UCSD-AML1 (cell line): ENCODE measurements around the gene PRAMEF1.
"Not testable (repeated sequence)": the region's sequence is repeated elsewhere in the genome, so short reads cannot be mapped to it uniquely, and the experiment has no call there.

ENCODE experiments used
- DNase-seq: peaks from one replicate; lab custom pipeline; 2025; ENCODE audit not compliant: unreplicated experiment; lab: John Stamatoyannopoulos, UW

PRAMEF1 gene

DNA sequence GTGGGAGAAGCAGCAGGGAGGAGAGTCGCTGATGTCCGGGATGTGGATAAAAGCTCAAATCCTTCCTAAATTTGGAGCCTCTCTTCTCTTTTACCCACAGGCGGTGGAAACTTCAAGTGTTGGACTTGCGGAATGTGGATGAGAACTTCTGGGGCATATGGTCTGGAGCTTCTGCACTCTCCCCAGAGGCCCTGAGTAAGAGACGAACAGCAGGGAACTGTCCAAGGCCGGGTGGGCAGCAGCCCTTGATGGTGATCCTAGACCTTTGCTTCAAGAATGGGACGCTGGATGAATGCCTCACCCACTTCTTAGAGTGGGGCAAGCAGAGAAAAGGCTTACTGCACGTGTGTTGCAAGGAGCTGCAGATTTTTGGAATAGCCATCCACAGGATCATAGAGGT lies 15.8 kb upstream of the PRAMEF1 start:
- no peak for DNase-seq

DNA sequence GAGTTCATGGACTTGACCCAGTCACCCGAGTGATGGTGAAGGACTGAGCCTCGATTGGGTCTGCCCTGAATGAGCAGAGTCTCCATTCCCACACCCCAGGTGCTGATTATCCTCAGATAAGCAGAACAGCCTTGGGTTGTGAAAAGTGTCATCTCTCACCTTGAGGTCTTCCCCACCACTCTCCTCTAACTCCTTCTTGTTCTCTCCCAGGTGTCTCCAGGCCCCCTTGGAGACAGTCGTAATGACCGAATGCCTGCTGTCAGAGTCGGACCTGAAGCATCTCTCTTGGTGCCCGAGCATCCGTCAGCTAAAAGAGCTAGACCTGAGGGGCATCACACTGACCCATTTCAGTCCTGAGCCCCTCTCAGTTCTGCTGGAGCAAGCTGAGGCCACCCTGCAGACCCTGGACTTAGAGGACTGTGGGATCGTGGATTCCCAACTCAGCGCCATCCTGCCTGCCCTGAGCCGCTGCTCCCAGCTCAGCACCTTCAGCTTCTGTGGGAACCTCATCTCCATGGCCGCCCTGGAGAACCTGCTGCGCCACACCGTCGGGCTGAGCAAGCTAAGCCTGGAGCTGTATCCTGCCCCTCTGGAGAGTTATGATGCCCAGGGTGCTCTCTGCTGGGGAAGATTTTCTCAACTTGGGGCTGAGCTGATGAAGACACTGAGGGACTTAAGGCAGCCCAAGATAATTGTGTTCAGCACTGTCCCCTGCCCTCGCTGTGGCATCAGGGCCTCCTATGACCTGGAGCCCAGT lies 14.2 kb upstream of the PRAMEF1 start:
- DNase-seq: no peak

DNA sequence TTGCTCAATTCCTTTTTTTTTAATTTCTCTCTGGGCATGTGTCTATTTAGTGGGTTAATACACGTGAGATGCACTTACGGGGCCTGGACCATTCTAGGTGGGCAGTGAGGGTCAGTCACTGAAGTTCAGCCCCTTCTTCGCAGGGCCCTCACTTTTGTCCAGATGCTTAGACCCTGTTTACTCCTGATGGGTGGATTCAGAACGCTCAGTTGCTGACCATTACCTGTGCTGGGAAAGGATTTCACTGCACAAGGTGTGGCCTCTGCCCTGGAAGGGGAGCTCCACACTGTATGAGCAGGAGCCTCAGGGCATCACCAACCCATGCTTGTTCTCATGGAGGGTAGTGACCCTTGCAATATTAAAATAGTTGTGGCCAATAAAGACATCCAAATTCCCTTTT lies 13.1 kb upstream of the PRAMEF1 start:
- DNase-seq: no peak

DNA sequence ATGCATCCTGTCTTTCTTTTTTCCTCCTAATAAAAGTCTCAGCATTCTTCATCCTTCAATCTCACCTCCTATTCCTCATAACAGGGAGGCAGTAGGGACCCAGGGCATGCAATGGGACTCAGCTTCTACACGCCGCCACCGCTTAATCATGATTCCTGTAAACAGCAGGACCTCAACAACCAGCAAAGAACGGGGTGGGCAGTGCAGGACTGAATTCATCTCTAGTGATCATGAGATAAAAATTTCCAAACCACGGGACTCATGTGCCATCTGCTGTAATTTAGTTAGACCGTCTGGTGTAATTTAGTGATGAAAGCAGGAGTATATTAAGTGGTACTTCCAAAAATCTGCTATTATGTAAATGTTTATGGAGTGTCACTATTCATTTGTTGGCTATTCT lies 12.3 kb upstream of the PRAMEF1 start:
- DNase-seq: no peak

DNA sequence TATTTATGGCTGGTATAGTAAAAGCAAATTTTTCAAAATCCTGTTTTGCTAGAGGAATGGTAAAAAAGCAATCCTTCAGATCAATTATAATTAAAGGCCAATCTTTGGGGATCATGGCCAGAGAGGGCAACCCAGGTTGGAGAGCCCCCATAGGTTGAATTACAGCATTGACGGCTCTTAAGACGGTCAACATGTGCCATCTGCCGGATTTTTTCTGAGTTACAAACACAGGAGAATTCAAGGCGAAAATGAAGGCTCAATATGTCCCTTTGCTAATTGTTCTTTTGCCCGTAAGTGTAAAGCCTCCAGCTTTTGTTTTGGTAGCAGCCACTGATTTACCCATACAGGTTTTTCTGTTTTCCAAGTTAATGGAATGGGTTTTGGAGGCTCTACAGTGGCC lies 9.7 kb upstream of the PRAMEF1 start:
- DNase-seq: not testable (repeated sequence)

DNA sequence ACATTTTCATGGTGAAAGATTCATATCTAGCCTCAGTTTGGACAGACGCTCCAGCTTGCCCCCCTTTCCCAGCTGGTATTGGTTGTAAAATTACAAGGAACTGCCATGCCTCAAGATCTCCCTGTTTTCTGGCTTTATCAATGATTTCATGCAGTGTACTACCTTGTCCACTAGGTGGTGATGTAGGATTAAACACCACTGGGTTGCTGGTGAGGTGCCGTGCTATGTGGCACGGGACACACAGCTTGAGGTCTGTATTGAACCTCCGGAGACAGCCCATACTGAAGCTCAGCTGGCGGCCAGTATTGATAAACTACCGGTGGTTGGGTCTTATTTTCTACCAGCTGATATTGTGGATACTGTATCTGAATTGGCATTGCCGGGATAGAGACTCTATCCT lies 7.4 kb upstream of the PRAMEF1 start:
- not testable (repeated sequence) for DNase-seq

DNA sequence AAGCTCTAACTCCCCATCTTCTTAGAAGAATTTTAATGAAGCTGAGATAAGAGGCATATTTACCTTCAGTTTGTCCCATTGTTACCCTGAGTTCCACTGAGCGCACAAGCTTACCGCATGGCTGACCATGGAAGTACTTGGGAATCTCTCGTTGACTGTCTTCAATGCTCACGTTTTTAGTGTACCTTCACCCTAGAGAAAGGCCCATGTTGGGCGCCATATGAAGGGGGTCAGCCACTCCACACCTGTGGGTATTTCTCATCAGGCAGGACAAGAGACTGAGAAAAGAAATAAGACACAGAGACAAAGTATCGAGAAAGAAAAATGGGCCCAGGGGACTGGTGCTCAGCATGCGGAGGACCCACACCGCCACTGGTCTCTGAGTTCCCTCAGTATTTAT lies 6.5 kb upstream of the PRAMEF1 start:
- DNase-seq: not testable (repeated sequence)

DNA sequence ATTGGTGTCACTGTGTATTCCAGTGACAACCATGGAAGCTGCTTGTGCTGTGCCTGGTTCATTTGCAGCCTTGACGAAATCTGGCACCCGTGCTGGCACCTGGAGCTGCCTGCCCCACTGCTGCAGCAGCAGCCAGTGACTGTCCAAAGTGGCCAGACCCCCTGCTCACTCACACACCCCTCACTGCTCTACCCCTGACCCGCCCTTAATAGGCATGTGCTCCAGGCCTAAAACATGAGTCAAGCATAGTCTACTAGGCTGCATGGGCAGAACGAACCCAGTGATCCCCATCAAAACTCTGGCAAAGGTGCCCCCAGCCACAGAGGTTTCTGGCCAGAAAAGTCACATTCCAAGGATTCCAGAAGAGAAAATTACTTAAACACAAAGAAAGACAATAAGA lies 7.7 kb downstream of the PRAMEF1 start:
- no peak for DNase-seq

DNA sequence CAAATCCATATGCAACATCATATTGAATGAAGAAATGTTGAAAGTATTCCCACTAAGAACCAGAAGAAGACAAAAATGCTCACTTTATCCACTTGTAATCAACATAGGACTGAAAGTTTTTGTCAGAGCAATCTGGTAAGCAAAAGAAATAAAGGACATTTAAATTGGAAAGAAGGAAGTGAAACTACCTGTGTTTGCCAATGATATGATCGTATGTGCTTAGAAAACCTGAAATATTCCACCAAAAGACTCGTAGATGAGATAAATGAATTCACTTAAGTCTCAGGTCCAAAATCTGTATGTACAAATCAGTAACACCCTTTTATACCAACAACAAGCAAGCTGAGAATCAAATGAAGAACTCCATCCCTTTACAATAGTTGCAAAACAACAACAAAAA lies 8.5 kb downstream of the PRAMEF1 start:
- DNase-seq: no peak

DNA sequence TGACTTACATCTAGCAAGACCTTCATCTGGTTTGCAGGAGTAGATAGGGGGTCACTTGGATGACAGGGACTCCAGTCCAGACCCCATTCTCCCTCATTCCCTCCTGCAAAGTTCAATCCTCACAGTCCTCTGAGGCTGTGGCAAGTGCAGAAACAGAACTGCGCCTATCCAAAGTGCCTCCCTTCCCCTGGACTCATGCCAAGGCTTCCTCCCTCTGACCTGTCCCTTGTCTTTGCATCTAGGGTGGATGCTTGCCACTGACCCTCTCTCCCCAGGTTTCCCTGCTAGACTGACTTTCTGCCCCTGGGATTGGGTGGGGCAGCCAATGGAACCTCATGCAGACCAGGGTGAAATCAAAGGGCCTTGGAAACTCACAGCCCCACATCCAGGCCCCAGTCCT lies 18.7 kb downstream of the PRAMEF1 start:
- no peak for DNase-seq

DNA sequence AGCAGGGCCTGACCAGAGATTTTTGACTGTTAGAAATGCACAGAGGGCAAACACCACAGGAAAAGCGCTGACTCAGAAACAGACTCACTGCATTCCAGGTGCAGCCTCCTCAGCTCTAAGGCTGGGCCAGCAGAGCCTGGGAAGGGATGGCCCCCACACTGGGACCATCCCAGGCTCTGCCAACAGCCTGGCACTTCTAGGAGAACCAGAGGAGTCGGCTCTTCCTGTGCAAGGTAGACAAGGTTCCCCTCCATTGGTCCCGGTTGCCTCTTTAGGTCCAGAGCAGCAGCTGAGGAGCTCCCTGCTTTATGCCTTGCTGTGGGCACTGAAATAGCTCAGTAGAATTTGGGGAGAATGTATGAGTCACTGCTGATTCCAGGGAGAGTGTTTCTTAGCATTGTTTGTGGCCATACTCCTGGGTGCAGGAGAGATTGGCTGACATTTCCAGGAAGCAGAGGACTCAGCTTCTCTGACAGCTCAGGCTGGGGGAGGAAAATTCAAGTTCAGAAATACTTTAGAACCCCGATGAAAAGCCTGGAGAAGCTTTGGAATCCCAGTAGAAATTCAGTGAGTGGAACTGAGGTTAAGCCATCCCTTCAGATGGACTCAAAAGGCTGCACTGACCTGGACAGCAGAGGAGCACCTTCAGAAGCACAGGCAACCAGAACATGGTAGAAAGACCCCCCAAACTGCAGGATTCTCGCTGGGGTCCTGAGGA lies 19.7 kb downstream of the PRAMEF1 start:
- no peak for DNase-seq

DNA sequence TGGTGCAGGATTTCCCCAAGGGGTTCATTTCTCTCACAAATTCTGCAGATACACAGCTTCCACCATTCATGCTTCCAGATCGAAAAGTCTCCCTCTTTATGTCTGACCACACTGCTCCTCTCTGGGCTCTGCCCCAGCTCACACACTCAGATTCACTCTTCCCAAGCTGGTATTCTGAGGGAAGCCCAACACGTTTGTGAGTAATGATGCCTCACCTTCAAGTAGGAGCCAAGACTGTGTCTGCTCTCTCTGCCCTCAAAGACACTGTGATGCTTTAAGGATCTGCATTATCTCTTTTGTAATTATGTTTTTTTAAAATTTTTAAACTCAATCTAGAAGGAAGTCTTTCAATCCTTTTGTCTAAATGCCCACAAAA lies 20.2 kb downstream of the PRAMEF1 start:
- no peak for DNase-seq

DNA sequence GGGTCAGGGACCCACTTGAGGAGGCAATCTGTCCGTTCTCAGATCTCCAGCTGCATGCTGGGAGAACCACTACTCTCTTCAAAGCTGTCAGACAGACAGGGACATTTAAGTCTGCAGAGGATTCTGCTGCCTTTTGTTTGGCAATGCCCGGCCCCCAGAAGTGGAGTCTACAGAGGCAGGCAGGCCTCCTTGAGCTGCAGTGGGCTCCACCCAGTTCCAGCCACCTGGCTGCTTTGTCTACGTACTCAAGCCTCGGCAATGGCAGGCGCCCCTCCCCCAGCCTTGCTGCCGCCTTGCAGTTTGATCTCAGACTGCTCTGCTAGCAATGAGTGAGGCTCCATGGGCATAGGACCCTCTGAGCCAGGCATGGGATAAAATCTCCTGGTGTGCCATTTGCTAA lies 27.9 kb downstream of the PRAMEF1 start:
- DNase-seq: not testable (repeated sequence)

DNA sequence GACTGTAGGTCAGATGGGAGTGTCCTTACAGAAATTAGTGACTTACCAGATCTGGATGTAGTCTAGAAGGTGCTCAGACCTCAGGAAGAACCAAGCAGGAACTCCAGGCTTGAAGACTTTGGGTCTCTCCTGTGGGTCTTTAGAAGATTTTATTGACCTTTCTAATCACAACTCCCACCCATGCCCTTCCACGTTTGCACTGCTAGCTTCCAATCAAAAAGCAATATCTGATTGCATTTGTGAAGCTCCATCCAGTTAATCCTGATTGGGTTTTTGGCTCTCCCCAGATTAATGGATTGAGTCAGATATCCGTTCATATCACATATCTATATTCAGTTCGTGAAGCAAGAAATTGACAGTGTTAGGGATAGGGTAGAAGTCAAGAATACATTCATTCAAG lies 40.1 kb downstream of the PRAMEF1 start, which contains the start of gene PRAMEF11:
Gene PRAMEF11, minus strand, starts transcription at position 101 of the 400 bp plus-strand sequence. CDS start 2,621 bp downstream, outside the sequence.
- not testable (repeated sequence) for DNase-seq

DNA sequence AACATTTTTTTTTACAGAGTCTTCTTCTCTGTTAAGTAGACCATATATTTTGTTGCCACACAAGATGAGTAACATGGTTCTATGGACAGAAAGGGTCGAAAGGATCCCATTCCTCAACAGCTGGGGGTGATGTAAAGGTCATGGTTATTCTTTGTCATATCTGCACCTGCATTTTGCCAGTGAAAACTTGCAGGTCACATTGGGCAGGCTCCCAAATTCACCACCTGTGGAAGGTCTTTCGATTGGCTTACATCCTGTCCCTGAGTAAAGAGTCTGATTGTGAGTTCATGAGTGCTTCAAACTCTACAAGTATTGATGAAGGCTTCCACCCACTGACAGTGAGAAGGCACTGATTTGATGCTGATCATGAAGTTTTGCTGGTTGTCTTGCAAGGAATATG lies 42.1 kb downstream of the PRAMEF1 start:
- not testable (repeated sequence) for DNase-seq
